ENCODE measurements around the gene NLRP12.
"Not testable (repeated sequence)": the region's sequence is repeated elsewhere in the genome, so short reads cannot be mapped to it uniquely, and the experiment has no call there.

The NLRP12 gene

GRCh38 chr19:53838446-53838845 is 14.3 kb upstream of the NLRP12 start:
- DNase-seq (ENCODE audit: low spot score) = not testable (repeated sequence)

DNA sequence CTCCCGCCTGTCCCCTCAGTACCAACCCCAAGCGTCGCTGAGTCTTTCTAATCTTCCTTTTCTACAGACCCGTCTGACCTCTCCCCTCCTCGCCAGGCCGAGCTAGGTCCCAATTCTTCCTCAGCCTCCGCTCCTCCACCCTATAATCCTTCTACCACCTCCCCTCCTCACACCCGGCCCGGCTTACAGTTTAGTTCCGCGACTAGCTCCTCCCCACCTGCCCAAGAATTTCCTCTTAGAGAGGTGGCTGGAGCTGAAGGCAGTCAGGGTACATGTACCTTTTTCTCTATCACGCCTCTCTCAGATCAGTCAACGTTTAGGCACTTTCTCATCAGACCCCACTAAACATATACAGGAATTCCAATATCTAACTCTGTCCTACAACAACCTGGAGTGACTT is 8.7 kb upstream of the NLRP12 start:
- DNase-seq (ENCODE audit: low spot score) = not testable (repeated sequence)

DNA sequence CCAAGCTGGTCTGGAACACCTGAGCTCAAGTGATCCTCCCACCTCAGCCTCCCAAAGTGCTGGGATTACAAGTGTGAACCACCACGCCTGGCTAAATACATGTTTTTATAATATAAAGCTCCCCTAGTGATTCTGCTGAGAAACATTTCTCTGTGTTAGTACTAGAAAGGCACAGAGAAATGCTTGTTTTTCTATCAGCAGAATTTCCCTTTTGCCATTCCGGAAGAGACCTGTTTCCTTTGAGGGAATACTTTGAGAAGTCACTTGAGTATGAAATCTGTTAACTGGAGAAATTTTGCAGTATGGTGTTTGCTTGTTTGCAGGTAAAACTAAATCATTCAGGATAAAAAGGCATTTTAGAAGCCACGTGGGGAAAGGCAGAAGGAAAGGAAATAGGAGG is 4.4 kb upstream of the NLRP12 start:
- no peak for DNase-seq (ENCODE audit: low spot score)

DNA sequence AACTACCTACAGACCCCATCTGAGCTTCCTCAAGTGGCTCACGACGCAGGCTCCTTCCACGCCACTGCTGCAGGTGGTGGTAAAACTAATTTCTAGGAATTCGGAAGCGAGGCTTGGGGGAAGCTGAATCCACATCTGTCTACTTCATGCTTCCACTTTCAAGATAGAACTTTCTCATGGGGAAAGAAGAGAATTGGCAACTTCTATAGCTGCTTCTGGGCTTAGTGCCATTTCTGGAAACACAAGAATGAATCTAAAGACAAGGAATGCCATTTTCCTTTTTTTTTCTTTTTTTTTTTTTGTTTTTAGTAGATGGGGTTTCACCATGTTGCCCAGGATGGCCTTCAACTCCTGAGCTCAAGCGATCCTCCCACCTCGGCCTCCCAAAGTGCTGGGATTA is 2.8 kb upstream of the NLRP12 start:
- DNase-seq (ENCODE audit: low spot score) = no peak

DNA sequence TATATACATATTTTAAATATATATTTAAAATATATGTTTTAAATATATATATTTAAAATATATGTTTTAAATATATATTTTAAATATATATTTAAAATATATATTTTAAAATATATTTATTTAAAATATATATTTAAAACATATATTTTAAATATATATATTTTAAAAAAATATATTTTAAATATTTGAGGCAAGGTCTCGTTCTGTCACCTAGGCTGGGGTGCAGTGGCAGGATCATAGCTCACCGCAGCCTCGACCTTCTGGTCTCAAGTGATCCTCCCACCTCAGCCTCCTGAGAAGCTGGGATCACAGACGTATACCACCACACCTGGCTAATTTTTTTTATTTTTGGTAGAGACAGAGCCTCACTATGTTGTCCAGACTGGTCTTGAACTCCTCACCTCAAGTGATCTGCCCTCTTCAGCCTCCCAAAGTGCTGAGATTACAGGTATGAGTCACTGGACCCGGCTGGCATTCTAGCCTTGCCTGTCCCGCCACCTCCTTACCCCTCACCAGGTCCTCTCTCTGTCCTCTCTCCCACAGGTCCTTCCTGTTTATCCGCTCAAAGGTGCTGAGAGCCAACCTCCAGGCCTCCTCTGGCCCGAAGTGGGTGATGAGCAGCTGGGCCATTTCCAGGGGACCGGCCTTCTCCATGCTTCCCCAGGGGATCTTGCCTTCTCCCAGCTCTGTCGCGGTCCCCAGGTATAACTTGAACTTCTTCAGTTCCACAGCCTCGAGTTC is 564 bp downstream of the NLRP12 start:
- DNase-seq (ENCODE audit: low spot score) = no peak

GRCh38 chr19:53819861-53820260 is 4.3 kb downstream of the NLRP12 start:
- DNase-seq (ENCODE audit: low spot score) = no peak

DNA sequence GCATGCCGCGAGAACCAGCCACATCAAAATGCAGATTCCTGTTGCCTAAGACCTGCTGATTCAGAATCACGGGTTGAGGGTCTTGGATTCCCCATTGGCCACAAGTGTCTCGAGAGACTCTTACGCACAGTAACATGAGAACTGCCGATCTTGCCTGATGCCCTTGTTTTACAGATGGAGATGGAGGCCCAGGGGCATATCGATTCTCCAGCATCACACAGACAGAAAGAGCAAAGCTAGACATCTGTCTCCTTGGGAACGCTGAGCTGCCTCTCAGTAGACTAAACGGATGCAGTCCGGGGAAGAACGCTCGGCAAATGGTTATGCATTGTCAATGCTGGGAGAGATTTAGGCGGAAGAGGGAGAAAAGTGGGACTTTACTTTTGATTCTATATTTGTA is 5.4 kb downstream of the NLRP12 start:
- DNase-seq (ENCODE audit: low spot score) = peak; percentile 26

DNA sequence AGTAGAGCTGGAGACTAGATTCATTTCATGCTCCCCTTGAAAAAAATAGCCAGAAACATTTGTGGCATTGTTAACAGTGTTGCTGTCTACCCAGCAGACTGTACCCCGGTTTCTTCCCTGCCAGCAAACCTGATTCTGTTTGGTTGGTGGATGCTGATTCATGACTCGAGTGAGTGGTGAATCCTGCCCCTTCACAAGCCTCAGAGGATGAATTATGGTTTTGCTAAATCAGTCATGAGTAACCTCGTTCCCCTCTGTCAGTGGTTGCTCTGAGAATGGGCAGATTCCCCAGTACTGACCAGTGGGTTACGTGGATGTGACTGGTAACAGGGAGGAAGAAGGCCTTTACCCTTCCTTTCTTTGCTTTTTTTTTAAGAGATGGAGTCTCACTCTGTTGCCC is 10.1 kb downstream of the NLRP12 start:
- DNase-seq (ENCODE audit: low spot score) = no peak

- DNase-seq (ENCODE audit: low spot score) = no peak
These were observed 11.8 kb downstream of the NLRP12 start for GRCh38 chr19:53812335-53812734.

- no peak for DNase-seq (ENCODE audit: low spot score)
These were observed 13.2 kb downstream of the NLRP12 start for GRCh38 chr19:53810891-53811290.

GRCh38 chr19:53810187-53810546 is 13.9 kb downstream of the NLRP12 start:
- no peak for DNase-seq (ENCODE audit: low spot score)

DNA sequence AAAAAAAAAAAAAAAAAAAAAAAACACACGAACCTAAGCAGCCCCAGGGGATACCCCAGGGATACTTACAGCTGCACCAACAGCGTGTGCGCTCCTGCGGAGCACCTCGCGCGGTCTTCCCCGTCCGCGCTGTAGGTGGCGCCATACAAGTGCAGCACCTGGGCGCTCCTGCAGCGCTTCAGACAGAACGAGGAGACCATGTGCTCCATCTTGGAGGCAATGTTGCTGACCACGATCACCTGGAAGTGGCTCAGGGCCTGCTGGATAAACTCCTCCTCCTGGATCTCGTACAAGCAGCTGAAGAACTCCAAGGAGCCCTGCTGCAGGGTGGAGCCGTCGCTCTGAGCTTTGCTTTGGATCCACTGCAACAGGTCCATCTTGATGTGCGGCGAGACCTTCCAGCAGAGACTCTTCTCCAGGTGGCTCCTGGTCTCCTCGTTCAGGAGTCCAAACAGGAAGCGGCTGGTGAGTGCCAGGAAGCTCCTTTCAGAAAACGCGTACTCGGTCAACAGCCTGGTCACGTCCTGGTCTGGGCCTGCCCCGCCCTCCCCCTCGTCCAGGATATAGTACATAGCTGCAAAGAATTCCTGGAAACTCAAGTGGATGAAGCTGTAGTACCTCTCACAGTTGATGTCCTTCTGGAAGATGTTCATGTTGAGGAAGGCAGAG is 14.5 kb downstream of the NLRP12 start:
- no peak for DNase-seq (ENCODE audit: low spot score)

DNA sequence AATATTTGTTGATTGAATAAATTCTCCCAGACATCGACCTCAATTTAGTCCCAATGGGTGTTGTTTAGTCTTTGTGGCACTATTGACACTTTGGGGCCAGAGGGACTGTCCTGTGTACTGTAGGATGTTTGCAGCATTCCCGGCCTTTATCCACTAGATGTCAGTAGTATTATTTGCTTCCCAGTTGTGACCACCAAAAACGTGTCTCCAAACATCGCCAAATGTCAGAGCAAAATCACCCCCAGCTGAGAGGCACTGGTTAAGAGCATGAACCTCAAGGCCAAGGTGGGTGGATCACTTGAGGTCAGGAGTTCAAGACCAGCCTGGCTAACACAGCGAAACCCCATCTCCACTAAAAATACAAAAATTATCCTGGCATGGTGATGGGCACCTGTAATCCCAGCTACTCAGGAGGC is 15.4 kb downstream of the NLRP12 start:
- DNase-seq (ENCODE audit: low spot score) = peak; percentile 58

DNA sequence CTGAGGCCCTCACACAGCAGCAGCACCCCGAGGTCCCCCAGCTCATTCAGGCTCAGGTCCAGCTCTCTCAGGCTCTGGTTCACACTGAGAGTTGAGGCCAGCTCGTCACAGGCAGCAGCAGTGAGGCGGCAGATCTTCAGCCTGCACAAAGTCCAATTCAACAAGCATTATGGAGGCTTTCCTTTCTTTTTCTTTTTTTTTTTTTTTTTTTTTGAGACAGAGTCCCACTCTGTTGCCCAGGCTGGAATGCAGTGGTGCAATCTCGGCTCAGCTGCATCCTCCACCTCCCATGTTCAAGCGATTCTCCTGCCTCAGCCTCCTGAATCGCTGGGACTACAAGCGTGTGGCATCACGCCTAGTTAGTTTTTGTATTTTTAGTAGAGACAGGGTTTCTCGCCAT is 22.9 kb downstream of the NLRP12 start:
- DNase-seq (ENCODE audit: low spot score) = no peak

GRCh38 chr19:53795019-53795418 is 29.1 kb downstream of the NLRP12 start:
- no peak for DNase-seq (ENCODE audit: low spot score)

- peak; percentile 89 for DNase-seq (ENCODE audit: low spot score)
These were observed 31.2 kb downstream of the NLRP12 start for GRCh38 chr19:53792721-53793433.

DNA sequence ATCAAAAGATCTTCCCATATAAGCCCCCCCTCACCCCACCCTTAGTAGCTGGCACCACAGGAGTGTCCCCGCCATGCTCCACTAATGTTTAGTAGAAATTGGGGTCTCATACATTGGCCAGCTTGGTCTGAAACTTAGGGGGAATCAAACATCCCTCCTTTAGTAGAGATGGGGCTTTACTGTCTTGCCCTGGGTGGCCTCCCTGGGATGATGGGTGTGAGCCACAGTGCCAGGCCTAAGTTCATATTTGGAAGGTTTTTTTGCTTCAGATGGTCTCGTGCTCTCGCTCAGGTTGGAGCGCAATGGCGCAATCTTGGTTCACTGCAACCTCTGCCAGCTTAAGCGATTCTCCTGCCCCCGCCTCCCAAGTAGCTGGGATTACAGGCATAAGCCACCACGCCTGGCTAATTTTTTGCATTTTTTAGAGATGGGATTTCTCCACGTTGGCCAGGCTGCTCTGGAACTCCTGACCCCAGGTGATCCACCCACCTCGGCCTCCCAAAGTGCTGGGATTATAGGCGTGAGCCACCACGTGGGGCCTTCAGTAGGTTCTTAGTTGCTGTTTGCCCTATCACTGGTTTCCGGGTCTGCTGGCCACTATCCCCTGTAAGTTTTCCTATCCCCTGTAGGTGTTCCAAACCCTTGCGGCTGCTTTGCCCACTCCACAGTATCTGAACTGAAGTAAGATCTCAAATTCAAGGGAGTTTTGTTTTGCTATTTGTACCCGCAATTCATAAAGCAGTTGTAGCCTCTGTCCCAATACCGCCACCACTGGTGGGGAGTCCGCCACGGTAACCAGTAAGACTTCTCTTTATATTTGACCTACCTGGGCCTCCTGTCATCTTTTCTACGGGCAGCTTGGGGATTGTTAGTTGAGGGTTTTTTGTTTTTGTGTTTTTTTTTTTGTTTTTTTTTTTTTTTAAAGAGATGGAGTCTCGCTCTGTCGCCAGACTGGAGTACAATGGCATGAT is 34.1 kb downstream of the NLRP12 start:
- no peak for DNase-seq (ENCODE audit: low spot score)

GRCh38 chr19:53787266-53787665 is 36.8 kb downstream of the NLRP12 start:
- DNase-seq (ENCODE audit: low spot score) = no peak

GRCh38 chr19:53786744-53787143 is 37.4 kb downstream of the NLRP12 start:
- no peak for DNase-seq (ENCODE audit: low spot score)

GRCh38 chr19:53785196-53785889 is 38.8 kb downstream of the NLRP12 start:
- no peak for DNase-seq (ENCODE audit: low spot score)

- no peak for DNase-seq (ENCODE audit: low spot score)
These were observed 41.4 kb downstream of the NLRP12 start for GRCh38 chr19:53782698-53783097.
